GM23338 (cell line): ENCODE data around the gene PIP5K1C.

Experiments
- CTCF ChIP-seq, 2 experiments: fragments of 200-600 bp in 1 of 2; sonication (generic) in 1 of 2; conservative IDR thresholded peaks; 2 replicates each; pipeline versions ENCODE4 v1.5.1 to v1.6.1; 2016 to 2017; ENCODE audit warnings: antibody characterized with exemption in 2 of 2, low read depth in 2 of 2, mild to moderate bottlenecking in 2 of 2, moderate library complexity in 1 of 2
- EZH2 ChIP-seq: fragments of 200-600 bp; sonication (generic); IDR thresholded peaks from one replicate; pipeline ENCODE4 v1.8.0; 2017; ENCODE audit warnings: antibody characterized with exemption, mild to moderate bottlenecking, low read depth; ENCODE audit not compliant: unreplicated experiment
- JUNB ChIP-seq: IDR thresholded peaks from one replicate; pipeline ENCODE4 v1.6.1; 2016; ENCODE audit warnings: antibody characterized with exemption; ENCODE audit not compliant: unreplicated experiment
- NANOG ChIP-seq: IDR thresholded peaks from 2 replicates; pipeline ENCODE4 v1.6.1; 2016; ENCODE audit warnings: antibody characterized with exemption, borderline replicate concordance
- POLR2AphosphoS5 ChIP-seq: IDR thresholded peaks from 2 replicates; pipeline ENCODE4 v1.6.1; 2016; ENCODE audit warnings: antibody characterized with exemption, low read depth

- TF ChIP-seq CTCF (conservative IDR thresholded peaks at IDR 0.05; ENCODE audit: low read depth in 2 of 2) = no peak
- no peak for TF ChIP-seq NANOG
- TF ChIP-seq JUNB = no peak
- TF ChIP-seq POLR2AphosphoS5 = no peak
- no peak for TF ChIP-seq EZH2
Measured at GRCh38 chr19:3697094-3697493, 3.2 kb downstream of the PIP5K1C start.
